Parathyroid adenoma (tissue), 2 donors: ENCODE data around the gene WWOX.

ENCODE experiments used
- H2AFZ ChIP-seq: fragments of 300-600 bp; sonication (generic); one replicate; pipeline ENCODE4 v1.7.0; 2017; ENCODE audit warnings: antibody characterized with exemption, mild to moderate bottlenecking
- H3K27ac ChIP-seq: fragments of 300-600 bp; sonication (generic); one replicate; pipeline ENCODE4 v1.7.0; 2017
- H3K27me3 ChIP-seq: fragments of 300-600 bp; sonication (generic); one replicate; pipeline ENCODE4 v1.7.0; 2017; ENCODE audit warnings: low read length; ENCODE audit not compliant: control insufficient read depth, insufficient read depth
- H3K36me3 ChIP-seq: fragments of 300-600 bp; sonication (generic); one replicate; pipeline ENCODE4 v1.7.0; 2017; ENCODE audit warnings: low read length; ENCODE audit not compliant: control insufficient read depth, insufficient read depth
- H3K4me1 ChIP-seq: fragments of 300-600 bp; sonication (generic); one replicate; pipeline ENCODE4 v1.7.0; 2017; ENCODE audit warnings: control low read depth
- H3K4me2 ChIP-seq: fragments of 300-600 bp; sonication (generic); one replicate; pipeline ENCODE4 v1.7.0; 2017; ENCODE audit warnings: low read length
- H3K4me3 ChIP-seq: fragments of 300-600 bp; sonication (generic); one replicate; pipeline ENCODE4 v1.7.0; 2017; ENCODE audit warnings: low read depth, low read length
- H3K79me2 ChIP-seq: fragments of 300-600 bp; sonication (generic); one replicate; pipeline ENCODE4 v1.7.0; 2017; ENCODE audit warnings: control low read depth
- H3K9ac ChIP-seq: fragments of 300-600 bp; sonication (generic); one replicate; pipeline ENCODE4 v1.7.0; 2017; ENCODE audit warnings: mild to moderate bottlenecking
- H3K9me3 ChIP-seq: fragments of 300-600 bp; sonication (generic); one replicate; pipeline ENCODE4 v1.7.0; 2017; ENCODE audit warnings: low read length; ENCODE audit not compliant: control insufficient read depth
- TF ChIP-seq, protein P1 (sequence below): fragments of 300-600 bp; sonication (generic); IDR thresholded peaks from one replicate; pipeline ENCODE4 v1.7.0; 2017; ENCODE audit warnings: antibody characterized with exemption, mild to moderate bottlenecking
- donor health status: primary hyperparathyroidism.

WWOX gene

DNA sequence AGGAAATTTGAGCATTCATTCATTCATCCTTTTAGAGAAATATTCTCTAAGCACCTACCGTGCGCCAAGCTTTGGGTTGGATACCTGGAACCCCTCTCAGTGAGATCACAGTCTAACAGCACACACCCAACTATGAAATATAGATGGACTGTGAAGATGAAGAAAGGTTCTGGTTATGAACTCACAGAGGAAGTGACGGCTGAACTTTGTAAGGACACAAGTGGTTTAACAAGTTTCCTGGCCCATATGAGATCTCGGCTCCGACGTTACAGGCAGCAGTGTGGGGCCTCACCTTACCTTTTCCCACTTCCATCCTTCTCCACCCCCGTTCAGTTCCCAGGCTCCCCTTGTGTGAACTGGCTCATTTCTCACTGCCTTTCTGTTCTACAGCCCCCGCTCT lies 1094.8 kb downstream of the WWOX start:
- H3K4me1 ChIP-seq: no peaks in the 10 kb centered on the region
- no peaks in the 10 kb centered on the region for H3K27me3 ChIP-seq
- H3K36me3 ChIP-seq: no peaks in the 10 kb centered on the region
- H3K4me2 ChIP-seq: no peak overlapping the region
- no peaks in the 10 kb centered on the region for H3K9me3 ChIP-seq
- H3K27ac ChIP-seq: no peak overlapping the region
- no peaks in the 10 kb centered on the region for H3K79me2 ChIP-seq
- no peak overlapping the region for H3K9ac ChIP-seq
- H3K4me3 ChIP-seq: no peak overlapping the region
- no peak overlapping the region for H2AFZ ChIP-seq
- TF ChIP-seq, protein P1, sequence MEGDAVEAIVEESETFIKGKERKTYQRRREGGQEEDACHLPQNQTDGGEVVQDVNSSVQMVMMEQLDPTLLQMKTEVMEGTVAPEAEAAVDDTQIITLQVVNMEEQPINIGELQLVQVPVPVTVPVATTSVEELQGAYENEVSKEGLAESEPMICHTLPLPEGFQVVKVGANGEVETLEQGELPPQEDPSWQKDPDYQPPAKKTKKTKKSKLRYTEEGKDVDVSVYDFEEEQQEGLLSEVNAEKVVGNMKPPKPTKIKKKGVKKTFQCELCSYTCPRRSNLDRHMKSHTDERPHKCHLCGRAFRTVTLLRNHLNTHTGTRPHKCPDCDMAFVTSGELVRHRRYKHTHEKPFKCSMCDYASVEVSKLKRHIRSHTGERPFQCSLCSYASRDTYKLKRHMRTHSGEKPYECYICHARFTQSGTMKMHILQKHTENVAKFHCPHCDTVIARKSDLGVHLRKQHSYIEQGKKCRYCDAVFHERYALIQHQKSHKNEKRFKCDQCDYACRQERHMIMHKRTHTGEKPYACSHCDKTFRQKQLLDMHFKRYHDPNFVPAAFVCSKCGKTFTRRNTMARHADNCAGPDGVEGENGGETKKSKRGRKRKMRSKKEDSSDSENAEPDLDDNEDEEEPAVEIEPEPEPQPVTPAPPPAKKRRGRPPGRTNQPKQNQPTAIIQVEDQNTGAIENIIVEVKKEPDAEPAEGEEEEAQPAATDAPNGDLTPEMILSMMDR: no peak

DNA sequence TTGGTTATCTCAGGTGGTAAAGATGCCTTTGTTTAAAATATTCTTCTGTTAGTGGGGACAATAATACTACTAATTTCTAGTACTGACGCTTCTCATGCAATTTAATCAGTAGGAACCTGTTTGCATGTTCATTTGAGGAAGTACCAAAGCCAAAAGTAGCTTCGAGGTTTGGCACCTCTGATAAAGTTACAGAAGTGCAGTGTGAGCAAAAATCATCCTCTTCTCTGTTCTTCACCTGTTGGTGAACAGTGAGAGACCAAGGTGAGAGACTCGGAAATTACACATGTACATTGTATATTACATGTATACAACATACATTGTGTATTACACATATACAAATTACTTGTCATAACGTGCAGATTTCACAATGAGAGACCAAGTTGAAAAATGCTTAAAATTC lies 1096.5 kb downstream of the WWOX start:
- no peak overlapping the region for H3K4me3 ChIP-seq
- H2AFZ ChIP-seq: no peak overlapping the region
- no peaks in the 10 kb centered on the region for H3K27me3 ChIP-seq
- no peaks in the 10 kb centered on the region for H3K9me3 ChIP-seq
- H3K4me2 ChIP-seq: no peak overlapping the region
- no peaks in the 10 kb centered on the region for H3K36me3 ChIP-seq
- H3K27ac ChIP-seq: no peak overlapping the region
- no peaks in the 10 kb centered on the region for H3K79me2 ChIP-seq
- no peak overlapping the region for H3K9ac ChIP-seq
- TF ChIP-seq, protein P1: no peak
- no peaks in the 10 kb centered on the region for H3K4me1 ChIP-seq

- no peak overlapping the region for H3K9ac ChIP-seq
- TF ChIP-seq, protein P1: no peak
- no peak overlapping the region for H3K4me3 ChIP-seq
- H3K27ac ChIP-seq: no peak overlapping the region
- no peaks in the 10 kb centered on the region for H3K9me3 ChIP-seq
- no peaks in the 10 kb centered on the region for H3K79me2 ChIP-seq
- no peaks in the 10 kb centered on the region for H3K36me3 ChIP-seq
- no peaks in the 10 kb centered on the region for H3K27me3 ChIP-seq
- H3K4me2 ChIP-seq: no peak overlapping the region
- H2AFZ ChIP-seq: no peak overlapping the region
- H3K4me1 ChIP-seq: no peaks in the 10 kb centered on the region
These were observed 1102.0 kb downstream of the WWOX start for GRCh38 chr16:79201436-79201835.

DNA sequence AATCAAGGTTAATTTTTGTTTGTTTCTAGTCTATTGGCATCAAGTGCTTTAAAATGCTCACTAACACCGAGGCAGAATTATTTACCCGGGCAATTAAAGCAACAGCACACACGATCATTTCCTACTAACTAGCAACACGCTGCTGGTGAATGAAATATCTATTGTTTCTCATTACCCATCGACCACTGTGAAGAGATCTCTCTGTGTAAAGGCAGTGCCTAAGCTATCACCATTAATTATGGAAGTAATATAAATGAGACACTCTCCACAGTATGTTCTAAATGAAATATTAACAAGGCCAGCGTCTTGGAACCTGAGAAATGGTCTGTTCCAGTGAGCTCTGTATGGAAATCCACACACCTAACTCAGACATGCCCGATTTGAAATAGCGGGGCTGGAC lies 1103.5 kb downstream of the WWOX start:
- no peak overlapping the region for H3K4me2 ChIP-seq
- TF ChIP-seq, protein P1: no peak
- H3K9me3 ChIP-seq: no peaks in the 10 kb centered on the region
- no peaks in the 10 kb centered on the region for H3K36me3 ChIP-seq
- no peaks in the 10 kb centered on the region for H3K79me2 ChIP-seq
- no peak overlapping the region for H3K27ac ChIP-seq
- no peak overlapping the region for H3K4me3 ChIP-seq
- H2AFZ ChIP-seq: no peak overlapping the region
- H3K9ac ChIP-seq: no peak overlapping the region
- H3K27me3 ChIP-seq: no peaks in the 10 kb centered on the region
- H3K4me1 ChIP-seq: no peaks in the 10 kb centered on the region

DNA sequence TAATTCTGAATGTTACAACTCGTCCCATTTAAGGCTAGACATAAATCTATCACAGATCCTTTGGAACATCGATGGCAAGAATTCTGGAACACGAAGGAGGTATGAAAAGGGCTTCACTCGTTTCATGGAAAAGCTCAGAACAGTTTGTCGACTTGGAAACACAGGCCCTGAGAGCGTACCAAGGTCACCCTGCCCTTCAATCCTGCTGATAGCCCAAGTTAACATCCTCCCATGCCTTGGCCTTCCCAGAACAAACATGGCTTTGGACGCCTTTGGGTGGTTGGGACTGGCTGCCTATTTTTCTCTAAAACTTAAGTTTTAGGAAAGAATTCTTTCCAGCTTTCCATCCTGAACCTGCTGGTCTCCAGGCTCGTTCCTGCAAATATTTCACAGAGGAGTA lies 1105.0 kb downstream of the WWOX start:
- Histone ChIP-seq H3K36me3 (no peaks in the 10 kb centered on the region), H3K27ac (no peak overlapping the region), H3K9ac (no peak overlapping the region), H3K27me3 (no peaks in the 10 kb centered on the region), H3K79me2 (no peaks in the 10 kb centered on the region), H2AFZ (no peak overlapping the region), H3K9me3 (no peaks in the 10 kb centered on the region), H3K4me2 (no peak overlapping the region), H3K4me1 (no peaks in the 10 kb centered on the region), H3K4me3 (no peak overlapping the region)
- TF ChIP-seq, protein P1: no peak
